AG20443 (cell line): Measurements from ENCODE around the gene C1QA.

Source experiments
- DNase-seq: peaks from one replicate; pipeline ENCODE4 v3.0.0; 2012; ENCODE audit warnings: low spot score, mixed read lengths

Gene C1QA

DNA sequence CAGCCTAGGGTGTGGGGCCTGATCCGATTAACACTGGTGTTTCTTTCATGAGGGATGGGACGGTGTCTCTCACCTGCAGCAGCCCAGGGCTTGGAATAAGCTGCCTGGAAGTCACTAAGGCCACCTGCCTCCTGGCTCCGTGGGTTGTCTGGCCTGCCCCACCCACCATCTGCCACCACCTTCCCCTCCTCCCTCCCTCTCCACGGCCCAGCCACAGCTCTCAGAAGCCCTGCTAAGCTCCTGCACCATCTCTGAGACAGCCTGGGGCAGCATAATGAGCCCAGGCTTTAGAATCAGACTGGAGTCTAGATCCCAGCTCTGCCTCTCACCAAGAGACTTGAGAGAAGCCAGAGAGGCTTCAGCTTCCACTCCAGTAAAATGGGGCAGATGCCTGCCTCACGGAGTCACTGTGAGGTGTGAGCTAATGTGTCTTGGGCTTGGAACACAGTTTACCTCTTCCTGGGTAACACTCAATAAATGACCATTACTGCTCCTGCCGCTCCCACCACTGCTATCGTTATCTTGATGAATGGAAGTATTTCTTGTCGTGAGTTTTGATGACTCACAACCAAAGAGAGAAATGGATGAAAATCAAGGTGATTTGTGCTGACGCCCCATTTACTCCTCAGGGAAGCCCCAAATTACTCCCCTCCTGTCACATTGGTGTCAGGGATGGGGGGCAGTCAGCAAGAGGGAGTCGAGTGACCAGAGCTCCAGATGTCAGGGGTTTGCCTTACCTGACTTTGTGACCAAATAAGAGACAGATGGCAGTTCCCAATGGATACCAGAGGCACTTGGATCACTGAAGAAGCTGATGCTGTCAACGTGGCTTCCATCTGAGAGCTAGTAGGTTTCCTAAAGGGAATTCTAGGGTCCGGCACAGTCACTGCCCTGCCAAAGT is 23.5 kb upstream of the C1QA start:
- DNase-seq = no peak

DNA sequence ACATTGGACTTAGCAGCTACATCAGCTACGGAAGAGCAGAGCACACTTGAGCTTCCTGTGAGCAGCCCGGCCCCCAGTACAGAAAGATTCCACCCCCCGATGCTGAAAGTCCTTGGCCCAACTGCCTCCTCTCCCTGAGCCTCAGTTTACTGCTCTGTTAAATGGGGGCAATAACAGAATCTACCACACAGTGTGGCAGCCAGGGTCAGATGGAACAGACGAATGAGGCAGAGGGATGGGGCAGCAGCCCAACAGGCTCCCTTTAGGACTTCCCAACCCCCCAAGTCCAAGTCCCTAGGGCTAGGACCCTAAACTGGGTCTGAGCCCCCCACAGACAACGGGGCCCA is 22.9 kb upstream of the C1QA start:
- DNase-seq = no peak

DNA sequence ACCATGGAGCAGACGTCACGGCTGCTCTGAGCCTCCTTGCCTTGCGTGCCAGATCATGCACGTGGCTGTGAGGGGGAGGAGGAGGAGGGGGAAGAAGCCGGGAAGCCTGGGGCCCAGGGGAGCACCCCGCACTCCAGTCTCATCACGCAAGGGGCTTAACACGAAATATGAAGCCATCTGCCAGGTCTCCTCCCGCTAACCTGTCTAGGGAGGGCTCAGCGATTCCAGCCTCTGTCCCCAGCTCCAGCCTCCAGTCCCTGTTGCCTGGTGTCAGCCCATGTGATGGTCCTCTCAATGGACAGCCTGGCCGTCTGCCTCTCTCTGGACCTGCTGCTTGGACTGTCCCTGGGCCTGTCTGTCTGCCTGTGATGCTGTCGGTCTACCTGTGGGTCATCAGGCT is 22.5 kb upstream of the C1QA start:
- DNase-seq = no peak

DNA sequence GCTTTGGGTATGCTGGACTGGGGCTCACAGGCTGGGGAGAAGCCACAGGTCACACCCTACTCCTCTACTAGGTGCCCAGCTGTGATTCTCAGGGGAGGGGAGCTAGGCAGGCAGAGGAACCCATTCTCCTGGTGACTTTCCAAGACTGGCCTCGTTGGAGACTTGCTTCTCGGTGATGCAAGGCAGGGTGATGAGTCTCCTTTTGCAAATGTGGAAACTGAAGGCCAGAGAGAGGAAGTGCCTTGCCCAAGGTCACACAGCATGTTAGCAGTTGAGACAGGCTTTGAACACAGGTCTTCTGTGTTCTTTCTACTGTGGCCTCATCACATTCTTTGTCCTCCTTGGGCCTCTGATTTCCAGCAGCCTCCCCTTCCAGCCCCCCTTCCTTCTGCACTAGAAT is 20.5 kb upstream of the C1QA start:
- no peak for DNase-seq

DNA sequence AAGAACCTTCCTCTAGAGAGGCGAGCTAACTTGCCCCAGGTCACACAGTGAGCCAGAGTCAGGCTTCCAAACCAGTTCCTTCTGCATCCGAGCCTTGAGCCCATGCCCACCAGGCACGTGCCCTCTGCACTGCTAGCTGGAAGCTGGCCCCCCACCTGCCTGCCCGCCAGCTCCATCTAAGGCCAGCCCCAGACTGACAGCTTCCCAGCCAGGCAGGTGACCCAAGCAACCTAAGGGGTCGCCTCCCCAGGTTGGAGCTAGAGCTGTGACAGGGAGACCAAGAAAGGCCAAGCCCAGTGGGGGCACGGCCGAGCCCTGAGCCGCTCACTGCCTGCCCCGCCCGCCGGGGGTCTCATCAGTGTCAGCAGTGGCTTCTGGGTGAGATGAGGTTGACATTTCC is 19.9 kb upstream of the C1QA start:
- no peak for DNase-seq

DNA sequence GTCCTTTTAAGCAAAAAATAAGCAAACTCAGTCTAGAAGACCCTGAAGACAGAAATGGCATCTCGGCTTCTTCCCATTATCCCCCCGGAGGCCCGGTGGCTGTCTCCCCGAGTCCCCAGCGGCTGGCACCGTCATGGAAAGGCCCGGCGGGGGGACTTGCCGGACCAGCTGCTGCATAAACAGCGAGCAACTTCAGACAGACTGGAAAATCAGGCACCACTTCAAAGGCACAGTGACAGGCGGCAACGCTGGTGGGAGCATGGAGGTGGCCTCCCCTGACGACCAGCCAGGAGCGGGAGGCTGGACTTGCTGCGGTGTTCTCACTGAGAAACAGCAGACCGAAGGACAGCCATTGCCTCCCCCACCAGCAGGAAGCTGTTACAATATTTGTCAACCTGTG is 18.4 kb upstream of the C1QA start:
- DNase-seq = no peak

DNA sequence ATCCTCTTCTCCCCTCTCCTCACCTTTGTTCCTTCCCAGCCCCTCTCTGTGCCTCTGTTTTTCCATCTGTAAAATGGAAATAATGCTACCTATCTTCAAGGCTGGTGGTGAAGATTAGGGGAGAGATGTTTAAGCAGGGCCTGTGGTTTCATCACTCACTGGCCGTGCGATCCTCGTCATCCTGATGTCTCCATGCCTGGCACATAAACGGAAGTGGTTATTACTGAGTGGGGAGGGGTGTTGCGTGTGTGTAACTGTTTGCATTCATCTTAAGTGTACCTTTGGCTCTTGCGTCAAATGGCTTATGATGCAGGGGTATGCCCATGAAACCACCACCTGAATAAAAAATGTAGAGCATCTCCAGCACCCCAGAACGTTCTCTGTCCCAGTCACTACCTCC is 17.2 kb upstream of the C1QA start:
- DNase-seq = no peak

DNA sequence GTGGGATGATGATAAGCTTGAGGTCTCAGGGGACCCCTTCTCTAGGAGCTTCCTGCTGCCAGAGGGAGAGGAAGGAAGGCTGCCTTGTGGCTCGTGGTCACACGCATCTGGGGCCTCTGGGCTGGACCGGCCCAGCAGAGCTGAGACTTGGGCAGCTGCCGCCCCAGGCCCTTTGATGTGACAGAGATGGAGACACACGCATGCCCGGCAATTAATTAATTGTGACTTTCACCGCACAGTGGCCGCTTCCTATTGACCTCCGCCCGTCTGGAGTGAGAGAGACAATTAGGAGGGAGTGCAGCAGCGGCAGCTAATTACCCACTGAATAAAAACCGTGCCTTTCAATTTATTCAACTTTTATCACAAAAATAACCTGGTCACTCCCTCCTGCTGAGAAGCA is 16.6 kb upstream of the C1QA start:
- DNase-seq = no peak

DNA sequence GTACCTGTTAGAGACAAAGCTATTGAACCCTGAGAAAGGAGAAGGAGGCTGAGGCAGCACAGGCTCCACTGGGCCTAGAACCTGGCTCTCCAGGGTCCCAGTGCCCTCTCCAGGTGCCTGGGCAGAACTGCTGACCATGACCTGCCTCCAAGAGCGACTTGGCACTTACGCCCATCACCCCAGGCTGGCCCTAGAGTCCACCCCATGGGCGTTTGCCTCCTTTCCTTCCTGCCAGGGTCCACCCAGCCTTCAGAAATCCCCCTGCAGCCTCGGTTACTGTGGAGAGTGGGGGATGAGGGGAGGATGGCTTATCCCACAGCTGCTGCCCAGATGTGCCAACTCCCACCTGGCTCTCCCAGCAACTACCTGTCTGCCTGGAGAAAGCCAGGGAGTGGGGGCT is 14.7 kb upstream of the C1QA start:
- no peak for DNase-seq

DNA sequence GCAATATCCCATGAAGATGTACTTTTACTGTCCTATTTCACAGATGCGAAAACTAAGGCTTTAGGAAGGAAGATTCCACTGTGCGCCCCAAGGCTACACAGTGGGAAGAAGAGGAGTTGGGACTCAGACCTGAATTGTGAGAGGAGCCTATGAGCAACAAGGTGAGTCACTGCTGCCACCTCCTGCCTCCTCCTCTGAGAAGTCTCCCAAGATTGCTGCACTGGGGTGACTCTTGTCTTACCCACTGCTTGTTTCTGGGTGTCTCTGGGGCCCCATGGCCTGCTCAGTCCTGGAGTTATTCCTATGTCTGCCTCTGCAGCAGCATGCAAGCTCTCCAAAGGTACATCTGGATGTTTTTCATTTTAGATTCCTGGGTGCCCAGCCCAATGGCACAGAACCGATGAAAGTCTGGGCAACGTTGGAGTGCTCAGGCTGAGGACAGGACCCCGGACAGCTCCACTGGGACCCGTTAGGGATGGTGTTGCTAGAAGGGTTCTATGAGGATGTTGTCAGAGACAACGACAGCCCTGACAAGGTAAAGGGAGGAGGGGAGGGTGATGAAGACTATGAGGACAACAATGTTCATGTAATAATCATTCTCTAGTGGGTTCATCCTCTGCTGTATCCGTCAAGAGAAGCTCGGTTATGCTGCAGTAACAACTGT is 11.0 kb upstream of the C1QA start:
- DNase-seq = no peak

DNA sequence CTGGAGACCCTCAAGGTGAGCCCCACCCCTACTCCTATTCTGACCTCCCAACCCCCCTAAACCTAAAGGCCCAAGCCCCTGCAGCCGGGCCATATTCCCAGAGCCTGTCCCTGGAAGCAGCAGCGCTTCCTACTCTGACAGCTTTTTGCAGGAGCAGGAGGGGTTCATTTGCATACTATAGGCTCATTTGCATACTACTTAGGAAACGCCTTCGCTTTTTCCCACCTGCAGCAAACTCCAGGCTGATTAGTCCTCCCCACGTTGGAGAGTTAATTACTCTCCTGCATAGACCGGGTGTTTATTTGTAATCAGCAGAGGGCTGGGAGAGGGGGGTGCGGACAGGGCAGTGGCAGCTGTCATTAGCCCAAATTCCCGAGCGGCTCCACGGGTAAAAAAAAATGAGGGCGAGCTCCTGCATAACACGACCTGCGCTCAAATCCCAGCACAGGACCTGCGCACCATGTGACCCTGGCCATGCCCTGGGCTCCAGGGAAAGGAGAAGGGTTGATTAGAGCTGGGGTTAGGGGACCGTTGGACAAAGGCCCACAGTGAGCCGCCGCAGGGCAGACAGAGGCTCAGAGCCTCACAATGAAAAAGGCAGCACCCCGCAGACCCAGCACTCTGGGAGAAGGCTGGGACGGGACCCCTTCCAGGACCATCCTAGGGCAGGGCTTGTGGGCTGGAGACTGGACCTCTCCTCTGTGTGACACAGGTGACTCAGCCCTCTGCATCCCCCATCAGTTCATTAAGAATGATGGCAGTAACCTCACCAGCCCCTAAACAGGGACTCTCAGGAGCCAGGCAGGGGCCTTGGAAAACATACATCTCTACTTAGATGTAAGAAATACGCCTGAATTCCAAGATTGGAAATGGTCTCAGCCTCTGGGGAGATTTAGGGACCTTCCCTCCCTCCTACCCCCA is 9.9 kb upstream of the C1QA start:
- no peak for DNase-seq

DNA sequence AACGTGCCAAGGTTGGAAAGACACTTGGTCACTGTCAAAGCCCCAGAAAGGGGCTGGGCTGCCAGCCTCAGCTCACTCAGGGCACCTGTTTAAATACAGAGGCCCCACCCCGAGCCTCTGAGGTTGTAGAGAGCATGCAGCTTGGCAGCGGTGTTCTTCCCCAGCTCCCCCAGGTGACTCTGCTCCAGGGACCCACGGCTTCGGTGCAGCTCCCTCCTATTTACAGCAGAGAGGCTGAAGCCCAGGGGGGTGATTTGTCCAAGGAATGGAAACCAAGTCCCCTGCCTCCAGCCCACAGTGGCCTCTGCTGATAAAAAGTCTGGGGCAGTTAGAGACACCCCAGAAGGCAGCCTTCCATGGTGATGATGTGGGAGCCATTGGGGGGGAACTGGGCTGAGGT is 9.1 kb upstream of the C1QA start:
- DNase-seq = no peak

DNA sequence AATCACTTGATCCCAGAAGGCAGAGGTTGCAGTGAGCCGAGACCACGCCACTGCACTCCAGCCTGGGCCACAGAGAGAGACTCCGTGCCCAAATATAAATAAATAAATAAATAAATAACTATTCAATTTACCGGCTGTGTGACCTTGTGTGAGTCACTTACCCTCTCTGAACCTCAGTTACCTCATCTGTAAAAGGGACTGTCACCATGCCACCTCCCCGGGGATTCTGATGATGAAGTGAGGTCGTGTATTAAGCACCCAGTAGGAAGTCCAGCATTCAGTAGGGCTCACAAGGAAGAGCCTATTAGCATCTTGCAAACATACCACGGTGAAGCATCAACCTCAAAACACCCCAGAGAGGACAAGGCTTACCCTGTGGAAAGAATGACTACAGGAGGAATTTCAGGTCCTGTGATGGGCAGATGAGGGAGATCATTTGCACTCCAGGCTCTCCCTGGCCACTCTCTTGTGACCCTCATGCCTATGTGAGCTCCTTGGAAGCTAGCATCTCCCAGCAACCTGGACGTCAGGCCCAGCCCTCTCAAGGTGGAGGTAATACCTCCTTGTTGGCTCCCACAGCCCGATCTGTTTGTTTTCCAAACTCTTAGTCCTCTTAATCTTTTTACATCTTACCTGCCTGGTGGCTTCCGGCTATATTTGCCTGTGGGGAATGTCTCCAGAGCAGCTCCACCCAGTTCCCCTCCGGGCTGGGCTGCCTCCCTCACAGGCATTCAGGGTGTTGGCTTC is 7.6 kb upstream of the C1QA start:
- DNase-seq = no peak

DNA sequence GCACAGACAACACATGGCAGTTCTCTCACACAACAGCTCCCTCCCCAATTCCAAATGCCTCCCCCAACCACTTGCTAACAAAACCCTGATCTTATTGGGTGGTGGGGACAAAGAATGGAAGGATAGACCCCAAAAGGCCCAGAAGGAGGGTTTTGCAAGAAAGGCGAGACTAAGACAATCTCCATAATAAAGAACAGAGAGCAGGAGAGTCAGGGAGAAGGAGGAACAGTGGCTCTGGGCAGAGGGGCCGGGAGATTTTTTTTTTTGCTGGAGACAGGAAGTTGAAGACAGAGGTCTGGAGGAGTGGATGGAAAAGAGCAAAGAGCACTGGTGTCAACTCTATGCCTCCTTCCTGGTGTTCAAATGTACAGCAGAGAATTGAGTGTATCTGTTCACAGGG is 6.5 kb upstream of the C1QA start:
- no peak for DNase-seq

DNA sequence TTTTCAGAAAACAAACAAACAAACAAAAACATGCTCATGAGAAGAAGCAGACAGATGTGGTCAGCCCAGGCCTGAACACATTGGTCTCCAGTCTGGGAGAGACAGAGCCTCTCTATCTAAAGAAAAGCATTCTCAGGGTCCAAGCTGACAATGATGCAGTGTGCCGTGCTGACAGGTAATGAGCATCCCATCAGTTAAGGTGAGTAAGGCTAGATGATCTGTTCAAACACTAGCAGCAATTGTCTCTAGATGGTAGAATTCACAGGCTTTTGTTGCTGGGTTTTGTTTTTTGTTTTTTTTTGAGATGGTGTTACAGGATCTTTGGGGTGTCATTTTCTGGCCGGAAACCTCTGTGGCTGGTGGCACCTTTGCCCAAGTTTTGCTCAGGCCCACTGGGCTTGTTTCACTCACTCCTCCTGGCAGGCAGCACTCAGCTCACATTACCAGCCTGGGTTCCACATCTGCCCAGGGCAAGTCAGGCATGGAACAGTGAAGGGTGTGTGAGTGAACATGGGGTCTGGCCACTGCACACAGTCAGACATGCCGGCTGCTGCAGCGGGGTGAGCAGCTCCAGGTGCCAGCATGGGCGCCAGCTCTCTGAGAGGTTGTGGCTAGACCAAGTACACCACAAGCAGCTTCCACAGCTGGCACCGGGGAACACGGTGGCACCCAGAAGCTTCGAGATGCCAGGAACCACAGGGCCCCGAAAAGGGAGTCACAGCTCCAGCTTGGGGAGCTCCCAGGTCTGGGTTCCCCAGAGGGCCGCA is 2.5 kb upstream of the C1QA start:
- DNase-seq = no peak

DNA sequence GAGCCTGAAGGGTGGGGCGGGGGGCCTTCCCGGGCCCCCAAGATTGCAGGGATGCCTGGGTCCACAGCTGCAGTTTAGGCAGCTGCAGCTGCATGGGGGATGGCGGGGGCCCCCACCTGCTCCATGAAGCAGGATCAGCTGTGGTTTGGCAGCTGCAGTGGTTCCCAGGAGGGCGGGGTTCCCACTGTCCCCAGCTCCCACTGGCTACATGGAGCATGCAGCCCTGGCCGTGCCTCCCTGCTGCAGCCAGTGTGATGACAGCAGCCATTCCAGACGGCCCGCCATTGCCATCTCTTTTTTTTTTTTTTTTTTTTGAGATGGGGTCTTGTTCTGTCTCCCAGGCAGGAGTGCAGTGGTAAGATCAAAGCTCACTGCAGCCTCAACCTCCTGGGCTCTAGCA is 992 bp upstream of the C1QA start:
- DNase-seq = no peak

DNA sequence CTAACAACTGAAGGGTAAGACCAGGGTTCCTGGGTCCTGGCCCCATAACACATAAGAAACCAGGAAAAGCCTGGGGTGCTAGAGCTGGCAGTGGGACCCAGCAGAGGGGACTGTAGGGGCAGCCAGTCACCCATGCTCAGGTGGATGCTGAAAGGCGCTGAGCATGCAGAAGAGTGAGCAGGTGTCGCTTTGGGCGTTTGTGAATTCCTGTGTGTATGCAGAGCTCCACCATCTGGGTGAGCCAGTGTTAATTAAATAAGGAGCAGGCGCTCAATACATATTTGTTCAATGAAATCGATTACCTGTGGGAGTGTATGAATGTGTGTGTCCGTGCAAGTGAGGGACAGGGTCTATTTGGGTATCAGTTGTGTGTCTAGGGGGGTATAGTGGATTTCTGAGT is 499 bp downstream of the C1QA start:
- no peak for DNase-seq

DNA sequence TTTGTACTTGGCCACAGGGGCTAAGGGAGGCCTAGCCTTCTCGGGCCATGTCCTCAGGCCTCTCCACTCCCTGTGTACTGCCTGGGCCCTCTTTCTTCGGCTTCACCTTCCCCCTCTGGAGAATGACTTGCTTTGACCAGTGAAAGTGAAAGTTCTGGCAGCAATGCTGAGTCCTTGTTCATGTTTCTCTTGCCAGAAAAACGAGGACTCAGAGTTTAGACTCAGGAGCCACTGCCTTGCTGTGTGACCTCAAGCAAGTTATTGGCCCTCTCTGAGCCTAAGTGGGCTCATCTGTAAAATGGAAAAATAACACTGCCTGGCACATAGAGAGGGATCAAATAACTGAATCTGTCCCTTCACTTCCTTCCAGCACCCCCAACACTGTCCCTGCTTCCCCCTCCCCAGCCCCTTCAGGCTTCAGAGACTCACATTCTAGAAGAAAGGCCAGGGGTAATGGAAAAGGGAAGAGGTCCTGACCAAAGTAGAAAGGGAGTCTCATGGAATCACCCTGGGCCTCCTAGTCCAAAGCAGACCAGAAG is 1.5 kb downstream of the C1QA start:
- DNase-seq = no peak

DNA sequence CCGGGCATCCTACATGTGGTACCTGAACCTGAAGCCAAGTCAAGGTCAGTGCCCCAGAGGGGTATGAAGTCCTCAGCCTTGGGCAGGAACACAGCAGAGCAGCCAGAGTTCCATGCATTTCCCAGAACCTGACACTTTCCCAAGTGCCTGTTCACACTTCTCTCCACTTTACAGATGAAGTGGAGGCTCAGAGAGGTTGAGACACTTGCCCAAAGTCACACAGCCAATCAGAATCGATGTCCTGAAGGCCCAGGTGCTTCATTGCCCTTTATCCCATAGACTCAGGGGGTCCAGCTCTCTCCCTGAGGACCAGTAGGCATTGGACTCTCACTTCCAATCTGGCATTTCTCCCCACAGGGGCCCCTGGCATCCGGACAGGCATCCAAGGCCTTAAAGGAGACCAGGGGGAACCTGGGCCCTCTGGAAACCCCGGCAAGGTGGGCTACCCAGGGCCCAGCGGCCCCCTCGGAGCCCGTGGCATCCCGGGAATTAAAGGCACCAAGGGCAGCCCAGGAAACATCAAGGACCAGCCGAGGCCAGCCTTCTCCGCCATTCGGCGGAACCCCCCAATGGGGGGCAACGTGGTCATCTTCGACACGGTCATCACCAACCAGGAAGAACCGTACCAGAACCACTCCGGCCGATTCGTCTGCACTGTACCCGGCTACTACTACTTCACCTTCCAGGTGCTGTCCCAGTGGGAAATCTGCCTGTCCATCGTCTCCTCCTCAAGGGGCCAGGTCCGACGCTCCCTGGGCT is 2.2 kb downstream of the C1QA start:
- no peak for DNase-seq

DNA sequence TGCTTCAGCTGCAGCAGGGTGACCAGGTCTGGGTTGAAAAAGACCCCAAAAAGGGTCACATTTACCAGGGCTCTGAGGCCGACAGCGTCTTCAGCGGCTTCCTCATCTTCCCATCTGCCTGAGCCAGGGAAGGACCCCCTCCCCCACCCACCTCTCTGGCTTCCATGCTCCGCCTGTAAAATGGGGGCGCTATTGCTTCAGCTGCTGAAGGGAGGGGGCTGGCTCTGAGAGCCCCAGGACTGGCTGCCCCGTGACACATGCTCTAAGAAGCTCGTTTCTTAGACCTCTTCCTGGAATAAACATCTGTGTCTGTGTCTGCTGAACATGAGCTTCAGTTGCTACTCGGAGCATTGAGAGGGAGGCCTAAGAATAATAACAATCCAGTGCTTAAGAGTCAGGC is 2.9 kb downstream of the C1QA start:
- peak; percentile 71 for DNase-seq
